Keratinocyte (primary cell): Measurements from ENCODE around the gene PTPN4. TPM values are rescaled to one million over a fixed set of nuclear protein-coding genes. Genes with fewer than 3 reads are reported as not detected.

ENCODE experiments used
- DNase-seq: peaks from one replicate; pipeline ENCODE4 v3.0.0-alpha.2; 2011; ENCODE audit warnings: low read depth, missing footprints, low spot score
- FAIRE-seq: peaks from 2 replicates; lab custom pipeline; 2011; peaks lifted over from hg19 to GRCh38; lab: Jason Lieb, UNC
- H2AFZ ChIP-seq: 2 replicates; pipeline ENCODE4 v1.6.0; 2012; ENCODE audit warnings: low read length, control low read depth, inconsistent platforms; ENCODE audit not compliant: control insufficient read depth
- H3K27ac ChIP-seq: 2 replicates; pipeline ENCODE4 v1.5.1; 2011; ENCODE audit warnings: low read length; ENCODE audit not compliant: control insufficient read depth, insufficient read depth
- H3K27me3 ChIP-seq: 3 replicates; pipeline ENCODE4 v1.6.0; 2011; ENCODE audit warnings: low read length; ENCODE audit not compliant: control insufficient read depth, insufficient read depth; ENCODE audit errors: extremely low read depth
- H3K36me3 ChIP-seq, 2 experiments: 2 replicates in 1 of 2; 3 replicates in 1 of 2; pipeline ENCODE4 v1.5.1; 2011; ENCODE audit warnings: low read length in 2 of 2, mild to moderate bottlenecking in 1 of 2; ENCODE audit not compliant: control insufficient read depth in 2 of 2, insufficient read depth in 2 of 2; ENCODE audit errors: extremely low read depth in 1 of 2
- H3K4me1 ChIP-seq: 3 replicates; pipeline ENCODE4 v1.5.1; 2011; ENCODE audit warnings: low read length; ENCODE audit not compliant: control insufficient read depth, insufficient read depth; ENCODE audit errors: extremely low read depth
- H3K4me2 ChIP-seq: 3 replicates; pipeline ENCODE4 v1.6.0; 2011; ENCODE audit warnings: low read depth, low read length; ENCODE audit not compliant: control insufficient read depth, insufficient read depth; ENCODE audit errors: extremely low read depth
- H3K4me3 ChIP-seq, 3 experiments: fragments of 200-600 bp in 1 of 3; sonication (generic) in 1 of 3; 2 replicates in 2 of 3; 3 replicates in 1 of 3; pipeline ENCODE4 v1.5.1; 2011 to 2016; ENCODE audit warnings: low read length in 3 of 3, mild to moderate bottlenecking in 3 of 3, control low read depth in 2 of 3, inconsistent platforms in 1 of 3, low read depth in 1 of 3, mixed read lengths in 1 of 3, mixed run types in 1 of 3, moderate library complexity in 1 of 3; ENCODE audit not compliant: control insufficient read depth in 2 of 3, insufficient read depth in 2 of 3; ENCODE audit errors: extremely low read depth in 1 of 3
- H3K79me2 ChIP-seq: 2 replicates; pipeline ENCODE4 v1.6.0; 2012; ENCODE audit warnings: low read length; ENCODE audit not compliant: control insufficient read depth, insufficient read depth
- H3K9ac ChIP-seq: 3 replicates; pipeline ENCODE4 v1.6.0; 2011; ENCODE audit warnings: low read length; ENCODE audit not compliant: control insufficient read depth, insufficient read depth; ENCODE audit errors: extremely low read depth
- H3K9me1 ChIP-seq: 3 replicates; pipeline ENCODE4 v1.6.0; 2011; ENCODE audit warnings: low read length; ENCODE audit not compliant: control insufficient read depth, insufficient read depth; ENCODE audit errors: extremely low read depth
- H3K9me3 ChIP-seq: 2 replicates; pipeline ENCODE4 v1.5.1; 2012; ENCODE audit warnings: low read depth, low read length; ENCODE audit not compliant: control insufficient read depth
- H4K20me1 ChIP-seq: 3 replicates; pipeline ENCODE4 v1.6.0; 2011; ENCODE audit warnings: low read length; ENCODE audit not compliant: control insufficient read depth, insufficient read depth; ENCODE audit errors: extremely low read depth
- EZH2 ChIP-seq: IDR thresholded peaks from one replicate; pipeline ENCODE4 v1.6.1; 2012; ENCODE audit warnings: inconsistent platforms, mild to moderate bottlenecking, low read length, moderate library complexity
- dilution Hi-C: fragments of 300-500 bp; cut with MboI; formaldehyde crosslinking; loops from one replicate; pipeline ENCODE4 v1.7.0; 2020; ENCODE audit warnings: low sequenced_read_pairs; ENCODE audit not compliant: extremely low pct_ligation_motif_present
- polyA plus RNA-seq, 5 experiments: library from polyadenylated mRNA; depleted of rRNA in 3 of 5; stranded (reverse) in 3 of 5; stranded (forward) in 1 of 5; unstranded in 1 of 5; fragments of >200 nt; gene quantifications; 1 replicate in 1 of 5; 2 replicates in 3 of 5; 3 replicates in 1 of 5; pipeline versions ENCODE4 v1.2.1 to v1.2.3, GENCODE V29; 2011 to 2012; ENCODE audit warnings: missing spikeins in 2 of 5, low read depth in 1 of 5, low replicate concordance in 1 of 5
- TF ChIP-seq, protein P1 (sequence below), 3 experiments: IDR thresholded peaks in 1 of 3; conservative IDR thresholded peaks in 1 of 3; optimal IDR thresholded peaks in 1 of 3; 2 replicates in 2 of 3; 3 replicates in 1 of 3; pipeline versions ENCODE3 to v1.5.1; 2011; ENCODE audit warnings: low read length in 3 of 3, mild to moderate bottlenecking in 3 of 3, moderate library complexity in 2 of 3, control low read depth in 1 of 3, inconsistent platforms in 1 of 3; ENCODE audit not compliant: insufficient read depth in 2 of 3; ENCODE audit errors: extremely low read depth in 1 of 3

Gene PTPN4
- polyA plus RNA-seq, 1 donor (not counting 4 experiments of a cell fraction or from before 2014, with no cell fraction given), result 20.6 TPM

GRCh38 chr2:119836455-119837142, 76.9 kb downstream of the PTPN4 start:
- Histone ChIP-seq H3K27me3 (no peaks in the 10 kb centered on the region), H3K9ac (no peak overlapping the region), H3K4me3 (no peak overlapping the region), H3K79me2 (peaks cover 2% of the 10 kb centered on the region), H3K4me2 (no peak overlapping the region), H3K36me3 (no peaks in the 10 kb centered on the region), H3K27ac (no peak overlapping the region), H2AFZ (no peak overlapping the region), H4K20me1 (no peaks in the 10 kb centered on the region), H3K9me1 (no peaks in the 10 kb centered on the region), H3K9me3 (no peaks in the 10 kb centered on the region), H3K4me1 (peaks cover 19% of the 10 kb centered on the region)
- TF ChIP-seq EZH2, result no peak
- TF ChIP-seq, protein P1, sequence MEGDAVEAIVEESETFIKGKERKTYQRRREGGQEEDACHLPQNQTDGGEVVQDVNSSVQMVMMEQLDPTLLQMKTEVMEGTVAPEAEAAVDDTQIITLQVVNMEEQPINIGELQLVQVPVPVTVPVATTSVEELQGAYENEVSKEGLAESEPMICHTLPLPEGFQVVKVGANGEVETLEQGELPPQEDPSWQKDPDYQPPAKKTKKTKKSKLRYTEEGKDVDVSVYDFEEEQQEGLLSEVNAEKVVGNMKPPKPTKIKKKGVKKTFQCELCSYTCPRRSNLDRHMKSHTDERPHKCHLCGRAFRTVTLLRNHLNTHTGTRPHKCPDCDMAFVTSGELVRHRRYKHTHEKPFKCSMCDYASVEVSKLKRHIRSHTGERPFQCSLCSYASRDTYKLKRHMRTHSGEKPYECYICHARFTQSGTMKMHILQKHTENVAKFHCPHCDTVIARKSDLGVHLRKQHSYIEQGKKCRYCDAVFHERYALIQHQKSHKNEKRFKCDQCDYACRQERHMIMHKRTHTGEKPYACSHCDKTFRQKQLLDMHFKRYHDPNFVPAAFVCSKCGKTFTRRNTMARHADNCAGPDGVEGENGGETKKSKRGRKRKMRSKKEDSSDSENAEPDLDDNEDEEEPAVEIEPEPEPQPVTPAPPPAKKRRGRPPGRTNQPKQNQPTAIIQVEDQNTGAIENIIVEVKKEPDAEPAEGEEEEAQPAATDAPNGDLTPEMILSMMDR (optimal IDR thresholded peaks at IDR 0.05 in 1 of 3, IDR thresholded peaks at IDR 0.05 in 1 of 3, conservative IDR thresholded peaks at IDR 0.05 in 1 of 3; ENCODE audit: extremely low read depth in 1 of 3, insufficient read depth in 2 of 3, low read length in 3 of 3), result no peak
- no peak for FAIRE-seq
- dilution Hi-C loops, result no loop called here
- DNase-seq, result no peak

- H3K4me2 ChIP-seq, result peak overlapping the region; percentile 84
- H3K9me3 ChIP-seq, result no peaks in the 10 kb centered on the region
- peaks cover 2% of the 10 kb centered on the region for H3K79me2 ChIP-seq
- no peak overlapping the region for H2AFZ ChIP-seq
- no peak overlapping the region for H3K27ac ChIP-seq
- FAIRE-seq (peak; percentile 51), DNase-seq (no peak)
- dilution Hi-C loops, result no loop called here
- no peak overlapping the region for H3K9ac ChIP-seq
- peaks cover 19% of the 10 kb centered on the region for H3K4me1 ChIP-seq
- H4K20me1 ChIP-seq, result no peaks in the 10 kb centered on the region
- H3K27me3 ChIP-seq, result no peaks in the 10 kb centered on the region
- H3K36me3 ChIP-seq, result no peaks in the 10 kb centered on the region
- TF ChIP-seq EZH2, result no peak
- TF ChIP-seq, protein P1 (optimal IDR thresholded peaks at IDR 0.05 in 1 of 3, IDR thresholded peaks at IDR 0.05 in 1 of 3, conservative IDR thresholded peaks at IDR 0.05 in 1 of 3; ENCODE audit: extremely low read depth in 1 of 3, insufficient read depth in 2 of 3, low read length in 3 of 3), result no peak
- no peaks in the 10 kb centered on the region for H3K9me1 ChIP-seq
- no peak overlapping the region for H3K4me3 ChIP-seq
These were observed 77.6 kb downstream of the PTPN4 start for GRCh38 chr2:119837350-119837749.
